Measurements from ENCODE around the gene TREH.

Gene TREH

GRCh38 chr11:118625036-118625690 lies 54.3 kb downstream of the TREH start:
- in situ Hi-C loops (cut with HindIII; ENCODE audit: low pct_unique_long_range_greater_than_20kb, low sequenced_read_pairs) = no loop called here
- TF ChIP-seq JUND (IDR thresholded peaks at IDR 0.05; ENCODE audit: low read depth) = no peak
- peak in 1 of 2 experiments; percentile 26 for DNase-seq (ENCODE audit: low read depth in 1 of 2, low spot score in 1 of 2)

GRCh38 chr11:118623269-118623655 lies 56.2 kb downstream of the TREH start:
- in situ Hi-C loops (cut with HindIII; ENCODE audit: low pct_unique_long_range_greater_than_20kb, low sequenced_read_pairs) = no loop called here
- TF ChIP-seq JUND (IDR thresholded peaks at IDR 0.05; ENCODE audit: low read depth) = no peak
- peak; percentile 52 to 91 for DNase-seq (ENCODE audit: low read depth in 1 of 2, low spot score in 1 of 2)

- in situ Hi-C loops (cut with HindIII; ENCODE audit: low pct_unique_long_range_greater_than_20kb, low sequenced_read_pairs) = no loop called here
Observed at GRCh38 chr11:118622376-118623268, 56.8 kb downstream of the TREH start.

GRCh38 chr11:118621784-118622375 lies 57.6 kb downstream of the TREH start:
- peak in 1 of 2 experiments; percentile 24 for DNase-seq (ENCODE audit: low read depth in 1 of 2, low spot score in 1 of 2)
- no peak for TF ChIP-seq JUND (IDR thresholded peaks at IDR 0.05; ENCODE audit: low read depth)
- in situ Hi-C loops (cut with HindIII; ENCODE audit: low pct_unique_long_range_greater_than_20kb, low sequenced_read_pairs) = no loop called here

More at GRCh38 chr11:118622376-118623268, 56.8 kb downstream of the TREH start:
- DNase-seq (ENCODE audit: low read depth in 1 of 2, low spot score in 1 of 2) = peak; percentile 69 to 95
- no peak for TF ChIP-seq JUND (IDR thresholded peaks at IDR 0.05; ENCODE audit: low read depth)

GRCh38 chr11:118621071-118621783 lies 58.2 kb downstream of the TREH start:
- in situ Hi-C loops (cut with HindIII; ENCODE audit: low pct_unique_long_range_greater_than_20kb, low sequenced_read_pairs) = no loop called here
- no peak for TF ChIP-seq JUND (IDR thresholded peaks at IDR 0.05; ENCODE audit: low read depth)
- DNase-seq (ENCODE audit: low read depth in 1 of 2, low spot score in 1 of 2) = peak; percentile 79 to 96

- no peak for TF ChIP-seq JUND (IDR thresholded peaks at IDR 0.05; ENCODE audit: low read depth)
- no peak for DNase-seq (ENCODE audit: low read depth in 1 of 2, low spot score in 1 of 2)
- in situ Hi-C loops (cut with HindIII; ENCODE audit: low pct_unique_long_range_greater_than_20kb, low sequenced_read_pairs) = no loop called here
Observed at GRCh38 chr11:118620529-118621070, 58.9 kb downstream of the TREH start.

GRCh38 chr11:118619444-118620197 lies 59.8 kb downstream of the TREH start:
- no peak for TF ChIP-seq JUND (IDR thresholded peaks at IDR 0.05; ENCODE audit: low read depth)
- DNase-seq (ENCODE audit: low read depth in 1 of 2, low spot score in 1 of 2) = no peak
- in situ Hi-C loops (cut with HindIII; ENCODE audit: low pct_unique_long_range_greater_than_20kb, low sequenced_read_pairs) = no loop called here

GRCh38 chr11:118618991-118619375 lies 60.5 kb downstream of the TREH start:
- DNase-seq (ENCODE audit: low read depth in 1 of 2, low spot score in 1 of 2) = no peak
- in situ Hi-C loops (cut with HindIII; ENCODE audit: low pct_unique_long_range_greater_than_20kb, low sequenced_read_pairs) = no loop called here
- TF ChIP-seq JUND (IDR thresholded peaks at IDR 0.05; ENCODE audit: low read depth) = no peak

- DNase-seq (ENCODE audit: low read depth in 1 of 2, low spot score in 1 of 2) = no peak
- no peak for TF ChIP-seq JUND (IDR thresholded peaks at IDR 0.05; ENCODE audit: low read depth)
Observed at GRCh38 chr11:118618115-118618990, 61.1 kb downstream of the TREH start.

GRCh38 chr11:118615976-118616371 lies 63.5 kb downstream of the TREH start:
- DNase-seq (ENCODE audit: low read depth in 1 of 2, low spot score in 1 of 2) = no peak
- in situ Hi-C loops (cut with HindIII; ENCODE audit: low pct_unique_long_range_greater_than_20kb, low sequenced_read_pairs) = no loop called here
- TF ChIP-seq JUND (IDR thresholded peaks at IDR 0.05; ENCODE audit: low read depth) = no peak

More at GRCh38 chr11:118618115-118618990, 61.1 kb downstream of the TREH start:
- in situ Hi-C loops (cut with HindIII; ENCODE audit: low pct_unique_long_range_greater_than_20kb, low sequenced_read_pairs) = no loop called here

Measured in T47D (cell line).